Stimulated activated CD8-positive, alpha-beta memory T cell treated with anti-CD3 and anti-CD28 coated beads, Interleukin-2, amount 100 ng/mL, for 48 hours (primary cell): ENCODE data around the gene CFAP46.

Experiments
- DNase-seq, 2 donors: peaks; one replicate each; pipeline ENCODE4 v3.0.0-alpha.2; 2020; ENCODE audit warnings: low read depth in 2 of 2

CFAP46 gene

DNA sequence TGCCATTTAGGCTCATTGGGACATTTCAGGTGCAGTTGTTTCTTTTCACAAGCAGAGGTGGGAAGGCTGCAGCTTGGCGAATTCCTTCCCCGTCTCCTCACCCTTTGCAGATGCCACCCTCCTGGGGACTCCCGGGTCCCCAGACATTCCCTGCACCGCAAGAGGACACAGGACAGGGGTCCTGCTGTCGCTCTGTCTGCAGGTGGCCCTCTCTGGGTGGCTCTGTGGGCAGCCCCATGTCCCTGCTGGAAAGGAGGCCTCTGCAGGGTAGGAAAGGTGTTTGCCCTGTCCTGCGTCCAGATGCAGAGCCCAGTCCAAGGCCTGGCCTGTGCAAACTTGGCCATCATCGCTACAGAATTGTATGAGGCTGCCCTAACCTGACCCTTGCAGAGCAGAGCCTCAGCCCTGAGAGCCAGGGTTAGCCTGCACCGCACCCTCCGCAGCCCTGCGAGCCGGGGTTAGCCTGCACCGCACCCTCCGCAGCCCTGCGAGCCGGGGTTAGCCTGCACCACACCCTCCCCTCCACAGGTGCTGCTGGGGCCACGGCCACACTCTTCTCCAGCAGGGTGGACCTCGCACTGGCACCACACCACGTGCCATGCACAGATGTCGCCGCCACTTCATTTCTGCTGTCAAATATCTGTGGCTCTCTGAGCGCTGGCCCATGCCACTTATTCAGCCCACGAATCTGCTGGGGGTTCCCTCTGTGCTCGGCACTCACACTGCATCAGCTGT, 61.0 kb downstream of the CFAP46 start:
- no peak for DNase-seq

- DNase-seq, result no peak
Observed at GRCh38 chr10:132880128-132880981, 62.0 kb downstream of the CFAP46 start.

DNA sequence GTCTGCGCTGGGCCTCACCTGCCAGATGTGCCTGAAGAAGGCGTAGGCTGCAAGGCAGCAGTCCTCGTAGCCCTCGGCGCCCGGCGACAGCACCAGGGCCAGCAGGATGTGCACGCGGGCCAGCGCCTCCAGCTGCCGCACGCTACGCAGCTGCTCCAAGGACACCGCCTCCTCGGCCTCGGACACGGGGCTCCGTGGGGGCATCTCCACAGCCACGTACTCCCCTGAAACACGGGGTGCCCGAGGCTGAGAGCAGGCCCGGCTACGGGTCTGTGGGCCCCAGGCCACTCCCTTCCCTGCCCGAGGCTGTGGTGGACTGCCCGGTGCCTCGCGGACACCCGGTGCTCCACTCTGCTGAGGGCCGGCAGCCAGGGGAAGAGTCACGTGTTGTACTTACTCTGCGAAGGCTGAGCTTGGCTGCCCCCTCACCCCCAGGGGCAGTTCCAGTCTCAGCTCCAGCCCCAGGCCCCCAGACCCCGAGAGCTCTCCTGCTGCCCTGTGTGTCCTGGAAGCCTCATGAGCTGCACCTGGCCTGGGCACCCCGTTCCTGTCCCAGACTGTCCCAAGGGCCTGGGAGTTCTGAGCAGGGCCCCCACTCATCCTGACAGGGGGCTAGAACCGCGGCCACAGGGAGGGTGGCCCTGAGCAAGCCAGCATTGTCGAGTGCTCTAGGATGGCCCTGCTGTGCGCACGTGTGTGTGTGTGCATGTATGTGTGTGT, 62.8 kb downstream of the CFAP46 start:
- no peak for DNase-seq

DNA sequence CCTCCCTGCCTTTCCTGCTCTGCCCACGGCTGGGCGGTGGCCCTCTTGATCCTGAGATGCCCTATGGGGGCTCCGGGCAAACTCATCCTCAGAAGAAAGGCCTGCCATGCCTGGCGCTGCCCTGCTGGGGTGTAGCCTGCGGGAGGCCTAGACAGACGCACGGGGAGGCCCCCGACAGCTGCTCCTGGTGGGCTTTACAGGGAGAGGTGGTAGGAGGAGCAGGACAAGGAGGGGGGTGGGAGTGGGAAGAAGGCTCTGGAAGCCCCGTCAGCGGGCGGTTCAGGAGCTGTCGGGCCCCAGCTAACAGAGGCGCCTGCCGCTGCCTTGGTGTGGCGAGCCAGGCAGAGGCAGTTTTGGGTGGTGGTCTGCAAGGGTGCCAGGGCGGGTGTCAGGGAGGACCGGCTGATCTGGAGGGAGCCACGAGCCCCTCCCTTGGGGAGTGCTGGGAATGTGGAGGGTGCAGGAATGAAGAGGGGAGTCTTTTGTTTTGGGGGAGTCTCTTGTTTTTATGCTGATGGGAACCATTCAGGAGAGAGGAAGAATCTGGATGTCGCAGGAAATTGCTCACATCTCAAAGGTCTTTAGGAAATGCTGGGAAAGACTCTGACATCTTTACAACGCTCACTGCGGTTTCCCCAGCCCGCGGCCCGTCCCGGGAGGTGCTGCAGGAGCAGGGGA, 63.5 kb downstream of the CFAP46 start:
- DNase-seq, result no peak

- no peak for DNase-seq
Observed at GRCh38 chr10:132878091-132878729, 64.2 kb downstream of the CFAP46 start.

DNA sequence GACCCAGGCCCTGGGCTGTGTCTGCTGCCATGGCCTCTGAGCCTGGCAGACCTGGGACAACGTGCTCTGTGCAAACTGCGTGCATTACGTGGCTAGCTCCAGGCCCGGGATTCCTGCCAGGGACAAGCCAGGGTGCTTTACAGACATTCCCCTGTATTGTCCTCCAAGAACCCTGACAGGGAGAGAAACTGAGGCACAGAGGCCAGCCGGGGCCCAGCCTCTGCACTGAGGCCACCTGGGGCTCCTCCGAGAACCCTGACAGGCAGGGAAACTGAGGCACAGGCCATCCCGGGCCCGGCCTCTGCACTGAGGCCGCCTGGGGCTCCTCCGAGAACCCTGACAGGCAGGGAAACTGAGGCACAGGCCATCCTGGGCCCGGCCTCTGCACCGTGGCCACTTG, 64.9 kb downstream of the CFAP46 start:
- DNase-seq, result no peak

DNA sequence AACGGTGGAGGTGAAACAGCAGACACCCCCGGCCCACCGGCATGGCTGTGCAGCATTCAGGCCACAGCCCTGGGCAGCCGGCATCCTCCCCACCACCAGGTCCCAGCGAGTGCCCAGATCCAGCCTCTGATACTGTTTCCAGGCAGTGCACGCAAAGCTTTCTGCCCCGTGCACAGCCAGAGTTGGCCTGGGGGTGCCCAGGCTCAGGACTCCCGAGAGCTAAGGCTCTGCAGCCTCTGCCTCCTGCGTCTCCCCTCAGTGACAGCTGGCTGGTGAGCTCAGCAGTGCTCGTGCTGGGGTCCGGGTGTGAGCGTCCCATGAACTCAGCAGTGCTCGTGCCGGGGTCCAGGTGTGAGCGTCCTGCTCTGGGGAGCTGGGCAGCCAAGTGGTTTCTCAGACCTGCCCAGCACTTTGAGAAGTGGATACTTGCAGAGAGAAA, 65.4 kb downstream of the CFAP46 start:
- DNase-seq, result no peak

GRCh38 chr10:132876131-132876860, 66.1 kb downstream of the CFAP46 start:
- no peak for DNase-seq

- DNase-seq, result no peak
Observed at GRCh38 chr10:132875435-132875834, 66.9 kb downstream of the CFAP46 start.

DNA sequence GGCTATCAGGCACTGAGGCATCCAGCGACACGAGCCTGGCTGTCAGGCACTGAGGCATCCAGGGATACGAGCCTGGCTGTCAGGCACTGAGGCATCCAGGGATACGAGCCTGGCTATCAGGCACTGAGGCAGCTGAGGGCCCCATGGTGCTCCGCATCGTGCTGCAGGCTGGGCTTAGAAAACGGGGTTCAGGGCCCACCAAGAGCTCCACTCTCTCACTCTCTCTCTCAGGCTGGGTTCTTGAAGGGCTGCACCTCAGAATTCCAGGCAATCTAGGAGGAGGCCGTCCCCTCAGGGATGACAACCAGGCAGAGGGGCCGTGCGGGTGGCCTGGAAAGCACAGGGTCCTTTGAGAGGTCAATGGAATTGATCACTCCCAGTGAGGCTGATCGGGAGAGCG, 69.0 kb downstream of the CFAP46 start:
- no peak for DNase-seq

DNA sequence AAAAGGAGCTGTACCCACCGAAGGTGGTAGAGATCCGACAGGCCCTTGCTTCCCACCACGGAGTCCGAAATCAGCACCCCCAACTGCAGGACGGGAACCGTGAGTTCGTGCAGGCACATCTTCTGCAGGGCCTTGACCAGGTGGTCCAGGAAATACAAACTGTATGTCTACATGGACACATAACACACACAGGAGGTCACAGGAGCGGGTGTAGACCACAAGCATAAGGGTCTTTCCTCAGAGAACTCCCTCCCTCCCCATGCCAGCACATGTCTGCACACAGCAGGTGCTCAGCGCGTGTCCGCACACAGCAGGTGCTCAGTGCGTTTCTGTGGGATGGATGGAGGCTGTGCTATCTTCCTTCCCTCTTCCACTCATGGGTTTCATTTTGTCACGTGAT, 69.7 kb downstream of the CFAP46 start:
- DNase-seq, result no peak

DNA sequence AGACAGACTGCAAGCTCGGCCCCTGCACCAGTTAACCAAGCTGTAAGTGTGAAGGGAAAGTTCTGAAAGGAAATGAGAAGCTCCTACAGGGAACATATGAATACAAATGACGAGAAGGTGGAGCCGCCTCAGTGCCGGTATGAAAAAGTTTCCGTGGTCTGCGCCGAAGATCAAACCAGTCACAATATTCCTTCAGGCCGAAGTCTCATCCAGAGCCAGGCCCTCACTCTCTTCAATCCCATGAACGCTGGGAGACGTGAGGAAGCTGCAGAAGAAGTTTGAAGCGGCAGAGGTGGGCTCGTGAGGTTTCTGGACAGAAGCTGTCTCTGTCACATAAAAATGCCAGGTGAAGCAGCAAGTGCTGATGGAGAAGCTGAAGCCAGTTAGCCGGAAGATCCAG, 71.9 kb downstream of the CFAP46 start:
- DNase-seq, result no peak

DNA sequence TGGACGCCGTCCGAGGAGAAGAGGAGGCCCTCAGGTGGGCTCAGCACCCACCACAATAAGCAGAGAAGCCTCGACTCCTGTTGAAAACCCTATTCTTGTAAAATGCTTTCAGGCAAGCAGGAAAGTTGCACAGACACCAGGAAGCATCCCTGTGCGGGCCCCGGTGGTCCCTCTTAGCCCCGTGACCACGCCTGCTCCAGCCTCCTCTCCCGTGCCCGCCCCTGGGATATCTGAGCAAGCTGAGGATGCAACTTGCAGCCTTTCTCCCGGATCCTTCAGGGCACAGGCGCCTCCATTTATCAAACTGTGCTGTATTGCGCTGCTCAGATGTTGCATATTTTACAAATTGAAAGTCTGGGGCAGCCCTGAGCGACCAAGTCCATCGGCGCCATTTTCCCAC, 72.7 kb downstream of the CFAP46 start:
- no peak for DNase-seq

DNA sequence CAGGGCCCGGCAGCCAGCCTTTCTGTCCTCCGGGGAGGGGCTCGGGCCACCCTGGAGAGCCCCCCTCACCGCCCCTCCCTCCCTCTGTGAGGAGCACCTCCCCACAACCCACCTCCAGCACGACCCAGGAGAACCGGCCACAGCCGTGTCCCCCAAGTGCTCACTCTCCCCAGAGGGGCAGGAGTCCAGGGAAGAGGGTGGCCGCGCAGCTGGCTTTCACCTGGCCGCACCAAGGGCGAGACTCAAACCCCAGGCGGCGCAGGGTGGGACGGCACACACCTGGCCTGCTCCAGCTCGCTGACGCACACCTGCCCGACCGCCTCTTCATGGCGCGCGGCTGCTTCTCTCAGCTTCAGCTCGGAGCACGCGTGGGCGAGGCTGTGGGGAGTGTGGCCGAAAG, 73.4 kb downstream of the CFAP46 start:
- no peak for DNase-seq

- DNase-seq, result no peak
Observed at GRCh38 chr10:132867801-132868644, 74.3 kb downstream of the CFAP46 start.

GRCh38 chr10:132866601-132867381, 75.6 kb downstream of the CFAP46 start:
- DNase-seq, result no peak

DNA sequence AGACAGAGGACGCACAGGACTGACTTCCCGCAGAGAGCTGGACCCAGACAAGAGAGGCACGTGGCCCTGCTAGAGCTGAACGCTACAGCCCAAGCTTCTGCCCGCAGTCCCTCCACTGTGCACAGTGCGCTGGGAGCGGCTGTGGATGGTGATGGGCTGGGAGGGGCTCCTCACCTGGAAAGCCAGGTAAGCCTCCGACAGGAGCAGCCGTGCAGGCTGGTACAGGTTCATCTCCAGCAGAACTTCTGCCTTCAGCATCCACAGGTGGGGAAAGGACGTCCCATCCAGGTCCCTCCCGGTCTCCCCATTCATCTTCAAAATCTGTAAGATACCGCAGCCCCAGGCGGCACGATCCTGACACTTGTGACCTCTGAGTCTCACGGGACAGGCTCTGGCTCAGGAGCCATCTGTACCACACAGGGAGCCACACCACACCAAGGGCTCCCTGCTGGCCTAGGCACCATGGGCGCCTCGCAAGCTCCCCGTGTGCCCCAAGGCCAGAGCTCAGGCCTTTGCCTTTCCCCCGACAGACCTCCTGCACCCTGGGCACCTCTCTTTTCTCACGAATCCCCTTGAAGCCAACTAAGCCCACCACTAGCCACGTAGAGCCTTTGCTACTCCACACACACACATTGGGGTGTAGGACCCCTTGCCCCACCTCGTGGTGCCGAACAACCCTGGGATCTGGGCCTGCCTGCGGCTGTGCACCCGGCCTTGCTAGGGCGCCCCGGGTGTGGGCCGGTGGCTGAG, 76.3 kb downstream of the CFAP46 start:
- DNase-seq, result no peak

DNA sequence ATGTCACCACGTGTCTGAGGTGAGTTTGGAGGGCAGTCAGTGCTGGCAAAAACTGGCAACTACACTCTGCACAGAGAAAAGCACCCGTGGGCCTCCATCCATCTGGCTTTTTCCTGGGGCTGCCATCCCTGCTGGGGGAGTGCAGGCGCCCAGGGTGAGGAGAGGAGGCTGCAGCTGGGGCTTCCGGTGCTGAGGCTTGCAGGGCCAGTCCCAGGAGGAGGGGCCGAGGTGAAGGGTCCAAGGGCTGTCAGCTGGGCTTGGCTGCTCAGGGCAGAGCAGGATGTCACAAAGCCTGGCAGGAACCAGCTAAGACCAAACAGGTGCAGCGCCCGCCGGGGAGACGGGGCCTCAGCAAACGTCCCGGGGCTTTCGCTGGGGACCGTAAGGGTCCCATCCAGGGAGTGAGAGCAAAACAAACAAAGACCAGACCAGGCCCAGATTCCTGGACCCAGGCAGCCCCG, 77.2 kb downstream of the CFAP46 start:
- DNase-seq, result no peak
